B cell (primary cell): Measurements from ENCODE around the gene THAP5. TPM values are rescaled to one million over a fixed set of nuclear protein-coding genes. Genes with fewer than 3 reads are reported as not detected.

Experiments used
- ATAC-seq: fragments of 200-7000 bp; cut with Tn5 transposase; one replicate; pipeline ENCODE4 v1.10.0; 2021; ENCODE audit warnings: low read depth, mild to moderate bottlenecking, moderate number of reproducible peaks, moderate library complexity
- CTCF ChIA-PET: fragments of 350-600 bp; sonication (Branson Sonifier 250); formaldehyde crosslinking; loops from one replicate; lab custom pipeline; 2021; ENCODE audit warnings: antibody characterized with exemption, inconsistent platforms; lab: Charles Lee
- POLR2A ChIA-PET: fragments of 350-600 bp; sonication (Branson Sonifier 250); formaldehyde crosslinking; loops from one replicate; lab custom pipeline; 2021; ENCODE audit warnings: antibody characterized with exemption; lab: Charles Lee
- DNase-seq: peaks from one replicate; pipeline ENCODE4 v3.0.0; 2013
- H2AFZ ChIP-seq: 2 replicates; pipeline ENCODE4 v1.6.1; 2012; ENCODE audit warnings: mild to moderate bottlenecking, low read depth, low read length; ENCODE audit not compliant: insufficient read depth, poor library complexity, severe bottlenecking
- H3K27ac ChIP-seq, 2 donors: 1 replicate in 1 of 2; 2 replicates in 1 of 2; pipeline ENCODE4 v1.5.1; 2012 to 2013; ENCODE audit warnings: low read length in 2 of 2, mild to moderate bottlenecking in 2 of 2, moderate library complexity in 1 of 2
- H3K27me3 ChIP-seq, 4 experiments: fragments of 200-600 bp in 1 of 4; sonication (generic) in 1 of 4; replicated peaks in 1 of 4; 1 replicate in 2 of 4; 2 replicates in 2 of 4; pipeline versions ENCODE4 v1.6.1 to v1.7.0; 2013 to 2016; ENCODE audit warnings: low read length in 3 of 4, mild to moderate bottlenecking in 2 of 4, mixed read lengths in 1 of 4, moderate library complexity in 1 of 4; ENCODE audit not compliant: insufficient read depth in 4 of 4, control insufficient read depth in 3 of 4; ENCODE audit errors: control extremely low read depth in 1 of 4
- H3K36me3 ChIP-seq, 2 experiments: replicated peaks in 1 of 2; 1 replicate in 1 of 2; 2 replicates in 1 of 2; pipeline versions ENCODE4 v1.6.1 to v1.7.1; 2013; ENCODE audit warnings: low read length in 1 of 2; ENCODE audit not compliant: insufficient read depth in 2 of 2, control insufficient read depth in 1 of 2; ENCODE audit errors: control extremely low read depth in 1 of 2, extremely low read depth in 1 of 2
- H3K4me1 ChIP-seq, 2 donors: fragments of 200-600 bp in 1 of 2; sonication (generic) in 1 of 2; 1 replicate in 1 of 2; 2 replicates in 1 of 2; pipeline versions ENCODE4 v1.5.1 to v1.6.1; 2013 to 2017; ENCODE audit warnings: low read length in 2 of 2; ENCODE audit not compliant: control insufficient read depth in 2 of 2, insufficient read depth in 2 of 2
- H3K4me2 ChIP-seq: replicated peaks from 2 replicates; pipeline ENCODE3; 2012; ENCODE audit warnings: mild to moderate bottlenecking, low read depth, low read length; ENCODE audit not compliant: poor library complexity, severe bottlenecking
- H3K4me3 ChIP-seq, 5 experiments: fragments of 200-600 bp in 1 of 5; sonication (generic) in 1 of 5; 1 replicate in 3 of 5; 2 replicates in 2 of 5; pipeline versions ENCODE4 v1.5.1 to v1.7.0; 2011 to 2016; ENCODE audit warnings: low read length in 4 of 5, mild to moderate bottlenecking in 4 of 5, low read depth in 2 of 5, control low read depth in 1 of 5, moderate library complexity in 1 of 5; ENCODE audit not compliant: insufficient read depth in 1 of 5; ENCODE audit errors: control extremely low read depth in 1 of 5, extremely low read depth in 1 of 5
- H3K79me2 ChIP-seq: fragments of 200-600 bp; sonication (generic); one replicate; pipeline ENCODE4 v1.6.0; 2016; ENCODE audit warnings: low read length; ENCODE audit not compliant: control insufficient read depth, insufficient read depth
- H3K9ac ChIP-seq: fragments of 200-600 bp; sonication (generic); 2 replicates; pipeline ENCODE4 v1.6.1; 2017; ENCODE audit warnings: mild to moderate bottlenecking, low read length, moderate library complexity
- H3K9me3 ChIP-seq, 3 donors: one replicate each; pipeline versions ENCODE4 v1.6.1 to v1.7.1; 2013; ENCODE audit warnings: low read length in 2 of 3; ENCODE audit not compliant: control insufficient read depth in 2 of 3, insufficient read depth in 1 of 3; ENCODE audit errors: control extremely low read depth in 1 of 3
- H4K20me1 ChIP-seq: 2 replicates; pipeline ENCODE4 v1.6.0; 2012; ENCODE audit warnings: mild to moderate bottlenecking, low read length; ENCODE audit not compliant: insufficient read depth, control insufficient read depth, poor library complexity, severe bottlenecking
- H3K27ac Mint-ChIP-seq: one replicate; pipeline ENCODE4 v1.8.0; 2021; ENCODE audit warnings: mixed read lengths
- H3K27me3 Mint-ChIP-seq: one replicate; pipeline ENCODE4 v1.8.0; 2021; ENCODE audit warnings: mixed read lengths
- H3K4me1 Mint-ChIP-seq: one replicate; pipeline ENCODE4 v1.8.0; 2021; ENCODE audit warnings: mixed read lengths
- H3K4me3 Mint-ChIP-seq: one replicate; pipeline ENCODE4 v1.8.0; 2021; ENCODE audit warnings: mixed read lengths
- H3K9me3 Mint-ChIP-seq: one replicate; pipeline ENCODE4 v1.8.0; 2022; ENCODE audit warnings: mixed read lengths; ENCODE audit not compliant: insufficient read depth
- EZH2 ChIP-seq: IDR thresholded peaks from 2 replicates; pipeline ENCODE4 v1.6.1; 2012; ENCODE audit warnings: borderline replicate concordance, low read depth, mild to moderate bottlenecking, moderate library complexity, low read length; ENCODE audit not compliant: insufficient read depth, poor library complexity, severe bottlenecking
- WGBS: methylation state at CpG from one replicate; pipeline ENCODE4 v1.1.5; 2013; ENCODE audit warnings: missing lambda C conversion rate; ENCODE audit not compliant: insufficient coverage; 5-methylcytosine and 5-hydroxymethylcytosine counted together
- intact Hi-C: fragments of 100-400 bp; cut with micrococcal nuclease; formaldehyde crosslinking; loops from one replicate; pipeline ENCODE4 v1.10.0; 2022
- polyA plus RNA-seq: library from polyadenylated mRNA; depleted of rRNA; stranded (reverse); fragments of >200 nt; gene quantifications from 2 replicates; pipeline ENCODE4 v1.2.3, GENCODE V29; 2012
- total RNA-seq, 2 donors: library from RNA; stranded (reverse); fragments of 120-200 nt in 1 of 2; gene quantifications; 1 replicate in 1 of 2; 2 replicates in 1 of 2; pipeline versions ENCODE4 v1.2.3 to v1.2.4, GENCODE V29; 2013 to 2022
- TF ChIP-seq, protein P1 (sequence below): fragments of 200-600 bp; IDR thresholded peaks from one replicate; pipeline ENCODE4 v1.8.0; 2022; ENCODE audit warnings: antibody characterized with exemption, mild to moderate bottlenecking

The THAP5 gene
- total and polyA plus RNA-seq, 2 donors (not counting 1 experiment from before 2014, with no cell fraction given) = 9.3 to 49.0 TPM

DNA sequence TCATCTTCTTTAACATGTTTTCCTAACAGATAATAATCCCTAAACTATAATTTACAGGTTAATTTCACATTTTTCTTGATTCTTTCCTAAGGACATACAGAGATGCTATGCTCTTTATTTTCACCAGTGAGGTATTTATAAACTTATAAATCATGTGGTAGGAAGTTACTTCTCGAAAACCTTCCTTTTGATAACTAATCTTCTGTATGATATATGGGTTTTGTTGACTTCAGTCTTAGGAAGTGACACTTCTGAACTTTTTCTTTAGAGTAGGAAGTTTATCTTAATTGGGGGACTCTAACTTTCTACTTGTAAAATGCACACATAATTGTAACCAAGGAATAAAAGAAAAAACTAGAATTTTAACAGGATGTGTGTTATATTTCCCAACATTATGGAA lies 33.8 kb downstream of the THAP5 start:
- ATAC-seq = no peak
- CTCF ChIA-PET = no interaction called here
- POLR2A ChIA-PET = no interaction called here

DNA sequence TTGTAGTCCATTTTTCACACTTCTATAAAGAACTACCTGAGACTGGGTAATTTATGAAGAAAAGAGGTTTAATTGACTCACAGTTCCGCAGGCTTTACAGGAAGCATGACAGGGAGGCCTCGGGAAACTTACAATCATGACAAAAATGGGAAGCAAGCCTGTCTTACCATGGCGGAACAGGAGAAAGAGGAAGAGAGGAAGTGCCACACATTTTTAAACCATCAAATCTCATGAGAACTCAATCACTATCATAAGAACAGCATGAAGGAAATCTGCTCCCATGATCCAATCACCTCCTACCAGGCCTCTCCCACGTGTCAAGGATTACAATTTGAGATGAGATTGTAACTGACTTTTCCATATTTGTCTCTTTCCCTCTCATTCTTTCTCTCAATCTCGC lies 34.2 kb downstream of the THAP5 start:
- H3K4me3 ChIP-seq = no peak overlapping the region
- no peak overlapping the region for H3K4me2 ChIP-seq
- ATAC-seq = no peak
- Mint-ChIP-seq H3K27ac (no peak overlapping the region), H3K4me1 (peaks cover 14% of the 10 kb centered on the region), H3K4me3 (no peak overlapping the region), H3K27me3 (no peaks in the 10 kb centered on the region), H3K9me3 (no peaks in the 10 kb centered on the region)
- no peak for DNase-seq
- ChIA-PET POLR2A (no interaction called here), CTCF (no interaction called here)
- no peak overlapping the region for H3K9ac ChIP-seq
- no peaks in the 10 kb centered on the region for H4K20me1 ChIP-seq
- no peak overlapping the region for H2AFZ ChIP-seq
- no CpG with 5 or more reads among the region's 5 CpGs for WGBS
- peak overlapping the region in 1 of 2 donors; percentile 35 for H3K27ac ChIP-seq
- H3K79me2 ChIP-seq = no peaks in the 10 kb centered on the region
- peaks cover 13% of the 10 kb centered on the region in 2 donors for H3K4me1 ChIP-seq
- H3K27me3 ChIP-seq = no peaks in the 10 kb centered on the region
- TF ChIP-seq, protein P1, sequence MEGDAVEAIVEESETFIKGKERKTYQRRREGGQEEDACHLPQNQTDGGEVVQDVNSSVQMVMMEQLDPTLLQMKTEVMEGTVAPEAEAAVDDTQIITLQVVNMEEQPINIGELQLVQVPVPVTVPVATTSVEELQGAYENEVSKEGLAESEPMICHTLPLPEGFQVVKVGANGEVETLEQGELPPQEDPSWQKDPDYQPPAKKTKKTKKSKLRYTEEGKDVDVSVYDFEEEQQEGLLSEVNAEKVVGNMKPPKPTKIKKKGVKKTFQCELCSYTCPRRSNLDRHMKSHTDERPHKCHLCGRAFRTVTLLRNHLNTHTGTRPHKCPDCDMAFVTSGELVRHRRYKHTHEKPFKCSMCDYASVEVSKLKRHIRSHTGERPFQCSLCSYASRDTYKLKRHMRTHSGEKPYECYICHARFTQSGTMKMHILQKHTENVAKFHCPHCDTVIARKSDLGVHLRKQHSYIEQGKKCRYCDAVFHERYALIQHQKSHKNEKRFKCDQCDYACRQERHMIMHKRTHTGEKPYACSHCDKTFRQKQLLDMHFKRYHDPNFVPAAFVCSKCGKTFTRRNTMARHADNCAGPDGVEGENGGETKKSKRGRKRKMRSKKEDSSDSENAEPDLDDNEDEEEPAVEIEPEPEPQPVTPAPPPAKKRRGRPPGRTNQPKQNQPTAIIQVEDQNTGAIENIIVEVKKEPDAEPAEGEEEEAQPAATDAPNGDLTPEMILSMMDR = no peak
- TF ChIP-seq EZH2 = no peak
- no peaks in the 10 kb centered on the region for H3K9me3 ChIP-seq
- H3K36me3 ChIP-seq = no peaks in the 10 kb centered on the region
- intact Hi-C loops = no loop called here

More for the DNA sequence above, 33.8 kb downstream of the THAP5 start:
- peaks cover 14% of the 10 kb centered on the region for H3K4me1 Mint-ChIP-seq
- no peak overlapping the region for H2AFZ ChIP-seq
- no peaks in the 10 kb centered on the region for H3K27me3 ChIP-seq
- WGBS = no CpG with 5 or more reads among the region's 1 CpG
- no peaks in the 10 kb centered on the region for H4K20me1 ChIP-seq
- H3K9ac ChIP-seq = no peak overlapping the region
- no peak for DNase-seq
- no peaks in the 10 kb centered on the region for H3K9me3 Mint-ChIP-seq
- peaks cover 13% of the 10 kb centered on the region in 2 donors for H3K4me1 ChIP-seq
- H3K4me2 ChIP-seq = no peak overlapping the region
- H3K36me3 ChIP-seq = no peaks in the 10 kb centered on the region
- TF ChIP-seq EZH2 = no peak
- TF ChIP-seq, protein P1 = no peak
- no peaks in the 10 kb centered on the region for H3K79me2 ChIP-seq
- no peak overlapping the region for H3K4me3 ChIP-seq
- intact Hi-C loops = no loop called here
- H3K27me3 Mint-ChIP-seq = no peaks in the 10 kb centered on the region
- H3K9me3 ChIP-seq = no peaks in the 10 kb centered on the region
- H3K4me3 Mint-ChIP-seq = no peak overlapping the region
- no peak overlapping the region for H3K27ac Mint-ChIP-seq
- peak overlapping the region in 1 of 2 donors; percentile 35 for H3K27ac ChIP-seq
